ENCODE results near the gene POGLUT3. TPM values are rescaled to one million over a fixed set of nuclear protein-coding genes. Genes with fewer than 3 reads are reported as not detected.

The POGLUT3 gene, protein sequence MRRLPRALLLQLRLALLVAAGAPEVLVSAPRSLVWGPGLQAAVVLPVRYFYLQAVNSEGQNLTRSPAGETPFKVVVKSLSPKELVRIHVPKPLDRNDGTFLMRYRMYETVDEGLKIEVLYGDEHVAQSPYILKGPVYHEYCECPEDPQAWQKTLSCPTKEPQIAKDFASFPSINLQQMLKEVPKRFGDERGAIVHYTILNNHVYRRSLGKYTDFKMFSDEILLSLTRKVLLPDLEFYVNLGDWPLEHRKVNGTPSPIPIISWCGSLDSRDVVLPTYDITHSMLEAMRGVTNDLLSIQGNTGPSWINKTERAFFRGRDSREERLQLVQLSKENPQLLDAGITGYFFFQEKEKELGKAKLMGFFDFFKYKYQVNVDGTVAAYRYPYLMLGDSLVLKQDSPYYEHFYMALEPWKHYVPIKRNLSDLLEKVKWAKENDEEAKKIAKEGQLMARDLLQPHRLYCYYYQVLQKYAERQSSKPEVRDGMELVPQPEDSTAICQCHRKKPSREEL
- total RNA-seq (ENCODE audit: insufficient read depth, low replicate concordance), result 42.4 TPM

DNA sequence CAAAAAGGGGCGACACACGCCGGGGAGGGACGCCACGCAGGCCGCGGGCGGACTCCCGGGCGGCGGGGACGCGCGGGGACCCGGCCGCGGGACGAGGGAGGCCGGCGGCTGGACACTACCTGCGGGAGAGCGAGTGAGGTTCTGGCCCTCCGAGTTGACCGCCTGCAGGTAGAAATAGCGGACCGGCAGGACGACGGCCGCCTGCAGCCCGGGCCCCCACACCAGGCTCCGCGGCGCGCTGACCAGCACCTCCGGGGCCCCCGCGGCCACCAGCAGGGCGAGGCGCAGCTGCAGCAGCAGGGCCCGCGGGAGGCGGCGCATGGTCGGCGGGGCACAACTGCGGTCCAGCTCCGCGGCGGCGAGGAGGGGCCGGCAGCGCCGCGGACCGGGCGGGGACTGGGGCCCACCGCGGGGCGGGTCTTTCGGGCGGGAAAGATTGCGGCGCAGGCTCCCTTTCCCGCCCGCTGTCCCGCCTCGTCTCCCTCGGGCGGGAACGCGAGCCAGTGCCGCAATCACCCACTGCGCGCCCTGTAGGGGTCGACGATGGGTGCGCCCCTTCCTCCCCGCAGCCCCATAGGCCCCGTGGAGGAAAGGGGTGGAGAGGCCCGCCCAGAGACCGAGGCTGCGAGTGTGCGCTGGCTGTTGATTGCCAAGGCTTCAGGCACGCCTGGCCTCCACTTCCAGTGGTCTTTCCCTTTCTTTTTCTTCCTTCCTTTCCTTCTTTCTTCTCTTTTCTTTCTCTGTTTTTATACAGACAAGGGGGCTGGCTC lies at the start of gene POGLUT3:
Gene POGLUT3 (minus strand): TSS at position 339 of the 770 bp plus-strand sequence. CDS start 18 bp downstream, at position 321.
- peak; percentile 79 for DNase-seq (ENCODE audit: low spot score)

DNA sequence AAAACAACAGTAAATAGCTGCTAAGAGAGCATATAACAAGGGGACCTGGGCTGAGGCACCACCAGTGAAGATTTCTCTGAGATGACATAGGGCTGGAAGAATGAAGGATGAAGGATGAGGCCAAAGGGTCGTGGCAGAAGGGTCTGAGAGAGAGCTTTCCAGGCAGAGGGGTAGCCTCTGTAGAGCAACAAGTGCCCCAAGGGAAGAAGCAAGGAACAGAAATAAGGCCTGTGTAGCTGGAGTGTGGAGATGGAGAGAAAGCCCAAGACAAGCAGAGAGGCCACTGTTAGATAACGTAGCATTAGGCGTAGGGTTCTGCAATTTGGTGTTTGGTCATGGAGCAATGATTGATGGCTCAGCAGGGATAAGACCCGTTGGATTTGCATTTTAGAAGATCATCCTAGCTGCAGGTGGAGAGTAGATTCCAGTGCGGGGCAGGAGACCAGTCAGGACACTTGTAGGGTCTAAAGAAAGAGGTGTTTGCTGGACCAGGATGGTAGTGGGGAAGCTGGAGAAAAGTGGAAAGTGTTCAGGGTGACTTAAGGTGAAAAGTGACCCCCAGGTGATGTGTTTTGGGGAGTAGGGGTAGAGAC lies 47.8 kb upstream of the POGLUT3 start:
- DNase-seq (ENCODE audit: low spot score), result no peak

DNA sequence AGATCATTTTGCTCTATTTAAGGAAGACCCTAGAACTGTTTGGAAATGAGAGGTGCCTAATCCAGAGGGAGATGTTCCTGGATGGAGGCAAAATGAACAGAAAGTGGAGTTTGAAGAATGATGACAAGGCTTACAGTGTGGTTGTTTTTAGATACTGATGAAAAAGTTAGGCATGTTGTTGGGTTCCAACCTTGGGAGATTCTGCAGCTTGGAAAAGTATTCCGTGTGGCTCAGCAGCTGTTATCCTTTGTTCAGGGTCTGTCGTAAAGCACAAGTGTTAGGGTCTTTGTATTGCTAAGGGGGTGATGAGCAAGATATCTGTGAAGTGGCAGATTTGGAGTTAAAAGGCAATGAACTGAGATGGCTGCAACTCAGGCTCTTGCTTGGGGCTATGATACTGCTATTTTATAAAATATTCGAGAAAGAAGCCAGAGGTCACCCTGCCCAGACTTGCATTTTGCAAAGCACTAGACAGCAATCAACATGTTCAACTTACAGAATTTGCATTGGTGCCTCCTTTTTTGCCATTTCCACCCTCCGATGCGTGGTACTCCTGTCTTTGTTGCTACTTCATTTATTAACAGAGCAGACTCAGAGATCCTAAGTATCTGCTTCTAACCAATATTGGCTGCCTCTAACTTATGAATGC lies 45.3 kb upstream of the POGLUT3 start:
- DNase-seq (ENCODE audit: low spot score), result no peak

DNA sequence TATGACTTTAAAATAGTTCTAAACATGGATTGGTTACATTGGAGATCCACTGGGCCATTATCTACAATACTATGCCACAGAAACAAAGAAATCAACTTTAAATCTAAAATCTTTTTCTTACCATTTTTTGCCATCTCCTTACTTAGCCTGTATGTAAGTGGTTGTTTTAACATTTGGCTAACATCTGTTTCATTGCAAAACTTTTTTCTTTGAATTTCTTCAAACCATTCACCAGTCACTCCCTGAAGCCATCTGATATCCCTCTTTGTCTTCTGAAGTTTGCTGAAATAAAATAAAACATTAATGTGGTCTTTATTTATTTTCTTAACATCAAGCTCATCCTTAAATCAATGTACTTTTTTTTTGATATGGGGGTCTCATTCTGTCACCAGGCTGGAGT lies 43.3 kb upstream of the POGLUT3 start:
- DNase-seq (ENCODE audit: low spot score), result no peak

DNA sequence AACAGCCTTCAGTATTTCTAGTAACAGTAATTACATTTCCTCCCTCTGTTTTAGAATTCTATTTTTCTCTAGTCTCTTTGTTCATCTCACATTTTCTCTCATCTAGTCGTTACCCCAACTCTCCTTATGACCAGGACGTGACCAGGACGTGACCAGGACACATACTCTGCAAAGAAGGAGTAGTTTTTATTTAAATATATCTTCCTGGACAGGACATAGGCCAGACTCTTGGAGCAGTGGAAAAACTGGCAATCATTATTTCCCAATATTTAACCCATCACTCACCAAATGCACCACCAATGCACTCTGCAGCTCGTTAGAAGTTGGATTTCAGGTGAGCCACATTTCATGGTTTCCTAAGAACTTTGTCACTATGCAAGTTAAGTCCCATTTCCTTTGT lies 40.3 kb upstream of the POGLUT3 start:
- no peak for DNase-seq (ENCODE audit: low spot score)

DNA sequence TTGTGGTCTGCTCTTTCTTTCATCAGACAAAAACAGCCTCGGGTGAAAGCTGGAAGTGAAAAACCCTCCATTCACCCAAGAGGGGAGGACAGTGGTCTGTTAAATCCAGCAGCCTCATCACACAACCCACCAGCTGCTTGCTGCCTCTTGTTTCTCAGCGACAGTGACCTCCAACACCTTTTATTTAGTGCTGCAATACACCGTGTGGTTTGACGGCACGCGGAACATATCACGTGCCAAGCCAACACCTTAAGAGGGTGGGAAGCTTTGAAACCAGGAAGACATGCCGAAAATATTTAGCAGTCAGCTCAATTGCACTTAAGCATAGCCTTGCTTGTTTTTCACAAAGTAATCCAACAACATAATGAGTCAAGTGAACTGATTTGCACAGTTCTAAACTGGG lies 39.8 kb upstream of the POGLUT3 start:
- peak; percentile 42 for DNase-seq (ENCODE audit: low spot score)

DNA sequence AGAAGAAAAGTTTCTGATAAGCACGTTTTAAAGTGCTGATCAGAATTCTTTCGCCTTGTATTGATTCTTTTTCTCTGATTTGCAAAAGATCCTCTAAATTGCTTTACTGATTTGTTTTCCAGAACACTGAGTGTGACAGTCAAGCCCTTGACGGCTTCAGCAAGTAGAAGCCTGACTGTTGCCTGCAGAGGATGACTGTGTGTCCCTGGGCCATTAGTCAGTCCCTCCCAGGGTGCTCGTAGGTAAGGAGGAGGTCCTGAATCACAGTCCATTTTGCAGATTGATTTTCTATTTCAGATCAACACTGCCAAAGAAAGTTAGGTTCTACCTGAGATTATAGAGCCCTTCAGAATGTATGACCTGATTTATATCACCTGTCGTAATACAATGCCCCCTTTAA lies 38.6 kb upstream of the POGLUT3 start:
- DNase-seq (ENCODE audit: low spot score), result no peak

DNA sequence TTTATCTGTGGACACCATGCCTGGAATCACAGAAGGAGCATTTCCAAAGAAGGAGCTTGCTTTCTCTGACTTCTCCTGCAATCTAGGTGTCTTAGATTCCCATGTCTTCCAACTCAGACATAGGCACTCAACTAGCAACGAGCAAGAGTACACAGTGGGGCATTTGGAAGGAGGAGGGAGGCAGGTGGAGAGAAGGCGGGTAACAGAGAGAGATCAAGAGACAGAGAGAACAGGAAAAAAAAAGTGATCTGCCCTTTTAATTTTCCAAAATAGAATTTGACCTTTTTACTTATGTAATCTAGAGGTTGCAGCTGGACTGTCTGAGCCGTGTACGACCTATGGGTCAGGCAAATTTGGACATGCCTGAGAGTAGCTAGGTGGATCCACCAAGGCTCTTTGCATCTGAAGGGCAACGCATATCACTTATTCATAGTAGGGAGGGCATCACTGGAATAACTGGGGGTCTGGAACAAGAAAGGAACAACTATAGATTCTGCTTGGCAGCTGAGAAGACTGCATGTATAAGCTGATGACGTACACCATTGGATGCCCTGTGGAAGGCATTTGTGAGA lies 37.3 kb upstream of the POGLUT3 start:
- no peak for DNase-seq (ENCODE audit: low spot score)

DNA sequence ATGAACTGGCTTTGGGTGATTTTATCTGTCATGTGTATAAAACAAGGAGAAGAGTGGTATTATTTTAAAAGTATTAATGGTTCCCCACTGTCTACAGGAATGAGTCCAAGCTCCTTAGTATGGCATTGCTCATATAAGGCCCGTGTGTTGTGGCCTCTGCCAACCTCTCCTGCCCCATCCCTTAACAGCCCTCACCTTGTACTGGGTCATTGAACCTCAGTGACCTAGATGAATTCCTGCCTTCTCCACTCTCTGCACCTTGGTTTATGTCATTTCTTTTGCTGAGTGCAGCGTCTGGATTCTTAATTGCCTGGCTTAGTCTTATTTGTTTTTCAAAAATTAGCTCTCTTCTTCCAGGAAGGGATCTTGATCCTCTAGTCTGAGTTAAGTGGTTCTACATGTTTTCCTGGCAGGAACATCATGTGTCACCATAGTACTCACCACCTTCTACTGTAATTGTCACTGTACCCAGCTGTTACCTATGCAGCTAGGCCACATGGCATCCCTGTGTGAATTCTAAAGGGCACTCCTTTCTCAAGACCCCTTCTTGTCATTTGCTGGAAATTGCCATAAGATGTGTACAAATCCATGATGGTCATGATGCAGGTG lies 36.2 kb upstream of the POGLUT3 start:
- DNase-seq (ENCODE audit: low spot score), result no peak

DNA sequence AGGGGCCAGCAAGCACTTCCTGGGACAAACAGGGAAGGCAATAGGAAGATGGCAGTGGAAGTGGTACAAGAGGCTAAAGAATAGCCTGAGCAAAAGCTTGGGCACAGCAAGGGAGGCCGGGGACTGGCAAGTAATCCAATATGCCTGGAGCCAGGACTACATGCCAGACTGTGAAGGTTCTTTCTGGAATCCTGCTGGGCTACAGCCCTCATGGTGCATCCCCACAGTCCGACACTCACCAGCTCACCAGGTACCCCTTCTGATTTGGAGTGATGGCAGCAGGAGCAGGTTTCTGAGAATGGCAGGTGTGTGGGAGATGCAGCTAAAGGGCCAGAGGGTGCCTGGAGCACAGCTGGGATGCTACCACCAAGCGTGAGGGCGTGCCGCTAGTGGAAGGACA lies 32.2 kb upstream of the POGLUT3 start:
- no peak for DNase-seq (ENCODE audit: low spot score)

DNA sequence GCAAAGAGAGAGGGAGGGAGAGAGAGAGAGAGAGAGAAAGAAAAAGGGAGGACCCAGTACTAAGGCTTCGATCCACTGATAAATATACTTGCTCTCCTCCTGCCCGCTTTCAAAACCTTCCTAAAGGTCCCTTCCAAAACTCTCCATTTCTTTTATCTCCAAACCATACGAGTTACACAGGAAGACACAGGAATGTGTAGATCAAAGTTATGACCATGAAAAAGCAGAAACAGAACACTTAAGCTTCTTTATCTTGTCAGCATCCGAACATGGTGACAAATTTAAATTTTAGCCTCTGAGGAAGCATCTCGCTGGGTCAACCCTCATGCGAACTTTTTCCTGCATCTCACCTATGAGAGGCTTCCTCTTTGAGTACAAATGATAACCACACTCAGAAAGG lies 29.2 kb upstream of the POGLUT3 start:
- no peak for DNase-seq (ENCODE audit: low spot score)

DNA sequence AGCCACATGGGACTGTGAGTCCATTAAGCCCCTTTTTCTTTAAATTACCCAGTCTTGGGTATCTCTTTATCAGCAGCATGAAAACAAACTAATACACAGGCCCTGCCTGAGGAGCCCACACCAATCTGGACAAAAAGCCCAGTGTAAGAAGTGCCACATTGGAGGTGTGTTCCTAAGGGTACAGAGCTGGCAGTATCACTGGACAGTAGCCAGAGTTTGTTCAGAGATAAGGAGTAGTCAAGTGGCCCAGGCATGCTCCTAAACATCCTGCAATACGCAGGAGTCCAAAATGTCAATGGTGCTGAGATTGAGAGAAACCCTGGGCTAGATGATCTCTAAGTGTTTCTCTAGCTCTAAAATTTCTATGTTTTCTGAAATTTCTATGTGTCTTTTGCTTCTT lies 27.0 kb upstream of the POGLUT3 start:
- DNase-seq (ENCODE audit: low spot score), result no peak

DNA sequence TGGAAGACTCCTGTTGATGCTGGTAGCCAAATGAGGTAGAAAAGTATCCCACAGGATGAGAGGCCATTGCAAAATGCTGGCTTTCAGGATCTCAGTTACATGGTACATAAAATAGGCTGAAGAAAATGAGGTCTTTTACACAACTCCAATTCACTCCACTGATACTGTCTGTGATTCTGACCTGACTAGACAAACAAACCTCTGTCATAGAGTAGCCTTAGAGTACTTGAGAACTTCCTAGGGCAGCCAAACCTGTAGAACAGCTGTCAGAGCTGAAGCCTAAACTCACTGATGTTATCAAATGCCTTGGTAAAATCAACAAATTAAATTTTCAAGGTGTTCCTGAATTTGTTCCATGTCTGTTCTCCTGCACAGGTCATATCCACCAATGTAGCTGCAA lies 26.2 kb upstream of the POGLUT3 start:
- DNase-seq (ENCODE audit: low spot score), result peak; percentile 28

DNA sequence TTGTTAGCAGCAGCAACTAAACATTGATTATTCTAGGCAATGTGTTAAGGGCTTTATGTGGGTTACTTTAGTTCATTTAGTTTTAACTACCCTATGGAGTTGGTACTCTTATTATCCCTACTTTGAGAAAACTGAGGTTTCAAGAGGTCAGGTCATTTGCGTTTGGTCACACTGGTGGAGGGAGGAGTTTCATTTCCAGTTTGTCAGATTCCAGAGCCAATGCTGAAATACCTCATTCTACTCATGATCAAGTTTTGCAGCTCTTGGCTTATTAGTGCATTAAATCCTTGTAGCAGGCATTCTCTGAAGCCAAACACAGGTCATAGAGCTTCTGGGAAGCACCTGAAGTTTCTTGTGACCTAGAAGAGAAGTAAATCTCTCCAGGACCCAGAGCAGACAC lies 24.1 kb upstream of the POGLUT3 start:
- no peak for DNase-seq (ENCODE audit: low spot score)

DNA sequence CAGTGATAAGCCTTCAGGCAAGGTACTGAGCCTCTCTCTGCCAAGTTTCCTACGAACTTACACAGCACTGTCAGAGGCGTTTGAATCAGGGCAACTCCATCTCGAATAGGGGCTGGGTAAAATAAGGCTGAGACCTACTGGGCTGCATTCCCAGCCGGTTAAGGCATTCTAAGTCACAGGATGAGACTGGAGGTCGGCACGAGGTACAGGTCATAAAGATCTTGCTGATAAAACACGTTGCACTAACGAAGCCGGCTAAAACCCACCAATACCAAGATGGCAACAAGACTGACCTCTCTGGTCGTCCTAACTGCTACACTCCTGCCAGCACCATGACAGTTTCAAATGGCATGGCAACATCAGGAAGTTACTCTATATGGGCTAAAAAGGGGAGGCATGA lies 20.4 kb upstream of the POGLUT3 start:
- DNase-seq (ENCODE audit: low spot score), result no peak

DNA sequence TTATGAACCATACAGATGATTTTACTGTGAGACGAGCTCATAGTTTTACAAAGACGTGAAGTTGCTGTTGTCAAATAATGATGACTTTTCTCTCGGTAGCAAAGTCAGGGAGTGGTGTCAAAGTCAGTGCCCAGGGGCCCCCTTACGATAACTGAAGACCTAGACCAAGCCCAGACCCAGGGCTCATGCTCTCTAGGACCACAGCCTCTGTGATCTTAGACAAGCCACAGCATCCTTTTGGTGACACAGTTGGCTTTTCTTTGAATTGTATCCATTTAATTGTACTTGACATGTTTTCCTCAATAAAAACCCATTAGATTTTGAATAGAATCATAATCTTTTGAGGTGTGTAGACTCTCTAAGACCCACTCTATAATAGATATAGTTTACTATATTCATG lies 17.9 kb upstream of the POGLUT3 start:
- DNase-seq (ENCODE audit: low spot score), result no peak

DNA sequence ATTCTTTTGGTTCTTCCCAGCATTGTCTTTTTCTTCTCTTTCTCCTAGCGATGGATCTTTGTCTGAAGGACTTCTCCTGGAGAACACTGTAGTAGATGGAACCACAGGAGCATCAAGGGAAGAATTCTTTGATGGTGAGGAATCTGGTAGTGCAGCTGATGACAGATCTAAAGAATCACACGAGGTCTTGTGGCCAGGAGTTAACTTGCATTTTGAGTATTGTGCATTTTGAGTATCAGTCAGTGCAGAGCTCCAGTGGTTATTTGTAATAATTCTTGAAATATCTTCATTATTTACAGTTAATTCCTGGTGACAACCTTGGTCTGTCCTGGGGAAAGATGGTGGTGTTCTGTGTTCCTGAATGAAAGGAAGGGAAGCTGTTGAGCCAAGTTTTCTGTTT lies 14.5 kb upstream of the POGLUT3 start:
- no peak for DNase-seq (ENCODE audit: low spot score)

DNA sequence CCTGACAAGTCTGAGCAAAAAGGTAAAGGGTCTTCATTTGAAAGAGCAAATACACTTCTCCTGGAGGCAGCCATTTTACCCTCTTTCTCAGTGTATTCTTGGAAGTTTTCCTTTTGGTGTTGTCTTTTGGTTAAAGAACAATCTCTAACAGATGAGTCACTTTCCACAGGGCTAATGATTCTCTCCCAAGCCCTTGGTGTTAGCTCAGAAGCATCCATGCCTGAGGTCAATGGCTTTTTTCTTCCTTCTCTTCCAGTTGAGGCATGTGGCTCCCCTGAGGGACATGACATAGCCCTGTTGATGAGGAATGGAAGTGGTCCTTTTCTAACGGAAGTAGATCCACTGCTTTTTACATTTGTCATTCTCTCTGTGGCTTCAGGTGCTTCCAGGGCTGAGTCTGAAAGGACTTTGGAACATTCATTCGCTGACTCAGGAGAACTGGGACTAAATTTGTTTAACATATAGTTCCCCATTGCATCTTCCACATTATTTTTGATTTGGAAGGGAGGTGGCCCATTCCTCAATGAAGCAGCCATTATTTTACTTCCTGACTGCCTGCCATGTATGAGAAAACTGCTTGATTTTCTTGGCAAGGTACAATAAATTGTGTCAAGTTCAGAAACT lies 13.8 kb upstream of the POGLUT3 start:
- DNase-seq (ENCODE audit: low spot score), result no peak

DNA sequence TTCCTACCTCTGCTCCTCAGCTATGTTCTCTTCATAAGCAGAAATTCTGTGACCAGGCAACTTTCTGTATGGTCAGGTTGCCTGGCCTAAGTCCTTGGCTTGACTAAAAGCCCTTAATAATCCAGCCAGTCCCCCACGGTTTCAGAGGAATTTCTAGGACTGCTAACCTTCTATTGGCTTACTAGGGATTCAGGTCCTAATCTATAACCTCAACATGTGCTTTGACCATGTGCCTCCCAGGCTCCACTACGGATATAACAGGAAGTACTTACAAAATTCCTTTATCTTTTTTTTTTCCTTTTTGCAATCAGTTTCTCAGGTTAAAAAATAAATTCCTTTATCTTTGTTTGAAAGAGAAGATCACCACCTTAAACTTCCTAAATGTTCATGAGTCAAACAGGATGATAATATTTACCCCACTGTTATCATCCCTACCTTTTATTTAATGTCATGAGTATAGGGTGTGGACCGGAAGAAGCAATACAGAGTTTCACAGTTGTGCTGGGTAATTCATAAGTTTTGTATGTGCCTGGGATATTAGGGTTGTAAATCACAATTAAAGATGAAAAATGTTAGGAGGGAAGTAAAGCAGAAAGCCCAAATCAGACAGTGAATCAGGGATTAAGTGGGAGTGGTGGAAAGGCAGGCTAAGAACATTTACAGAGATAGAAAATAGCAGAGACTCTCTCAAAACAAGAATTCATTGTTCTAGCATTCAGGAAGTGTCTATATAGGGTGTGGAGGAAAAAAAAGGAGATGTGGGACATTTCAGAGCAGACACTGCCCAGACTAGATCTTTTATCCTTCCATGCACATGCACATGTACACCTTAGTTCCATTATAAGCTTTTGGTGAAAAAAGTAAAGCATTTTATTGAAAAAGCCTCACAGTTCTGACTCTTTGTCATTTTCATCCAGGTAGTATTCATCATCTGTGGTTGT lies 10.7 kb upstream of the POGLUT3 start:
- DNase-seq (ENCODE audit: low spot score), result no peak
